ENCODE measurements around the gene FYN. TPM values are rescaled to one million over a fixed set of nuclear protein-coding genes. Genes with fewer than 3 reads are reported as not detected.

Gene FYN
- polyA plus RNA-seq, 1 donor (not counting 4 experiments of a cell fraction or from before 2014, with no cell fraction given), result 24.7 TPM

DNA sequence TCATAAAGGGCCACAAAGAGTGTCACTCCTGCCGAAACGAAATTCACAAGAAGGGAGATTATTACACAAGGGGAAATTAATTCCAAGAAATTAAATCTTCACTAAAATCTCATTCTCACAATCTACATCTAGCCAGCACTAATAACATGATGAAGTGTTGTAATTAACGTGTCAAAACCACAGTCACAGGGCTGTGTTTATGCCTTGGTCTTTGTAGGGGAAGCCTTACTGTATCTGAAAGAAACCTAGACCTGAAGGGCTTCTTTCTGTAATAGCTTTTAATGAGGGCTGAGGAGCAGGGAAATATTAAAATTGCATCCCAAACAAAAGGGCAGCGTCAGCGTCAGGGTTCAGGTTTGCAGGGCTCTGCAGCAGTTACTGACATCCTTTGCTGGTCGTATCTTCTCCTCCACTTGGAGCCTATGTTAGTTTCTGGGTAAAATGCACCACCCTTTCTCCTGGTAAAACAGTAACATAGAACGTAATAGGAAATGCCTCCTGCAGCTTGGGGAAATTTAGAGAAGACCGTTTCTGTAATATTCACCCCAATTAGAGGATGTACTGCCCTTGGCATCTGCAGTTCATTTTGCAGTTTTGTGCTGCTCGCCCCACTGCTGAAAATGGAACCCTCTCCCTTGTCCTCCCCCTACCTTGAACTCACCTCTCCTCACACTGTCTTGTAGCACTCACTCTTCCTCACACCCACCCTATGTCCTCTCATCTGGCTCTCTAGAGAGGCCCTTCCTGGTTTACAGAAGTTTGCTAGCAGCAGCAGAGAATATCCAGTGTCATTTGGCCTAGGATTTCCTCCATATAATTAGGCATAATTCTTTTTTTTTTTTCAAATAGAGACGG is 158.6 kb downstream of the FYN start:
- no peaks in the 10 kb centered on the region for H3K79me2 ChIP-seq (ENCODE audit: control insufficient read depth, insufficient read depth, low read length)
- H3K4me3 ChIP-seq (ENCODE audit: control insufficient read depth in 2 of 3, extremely low read depth in 1 of 3, insufficient read depth in 2 of 3, low read depth in 1 of 3, low read length in 3 of 3), result no peak overlapping the region
- TF ChIP-seq CTCF (optimal IDR thresholded peaks at IDR 0.05 in 1 of 3, IDR thresholded peaks at IDR 0.05 in 1 of 3, conservative IDR thresholded peaks at IDR 0.05 in 1 of 3; ENCODE audit: extremely low read depth in 1 of 3, insufficient read depth in 2 of 3, low read length in 3 of 3), result no peak
- TF ChIP-seq EZH2 (IDR thresholded peaks at IDR 0.05; ENCODE audit: low read length), result no peak
- FAIRE-seq (no peak), DNase-seq (ENCODE audit: low read depth, low spot score) (no peak)
- H3K9me3 ChIP-seq (ENCODE audit: control insufficient read depth, low read depth, low read length), result no peaks in the 10 kb centered on the region
- H3K36me3 ChIP-seq (ENCODE audit: control insufficient read depth in 2 of 2, extremely low read depth in 1 of 2, insufficient read depth in 2 of 2, low read length in 2 of 2), result peaks cover 0 to 19% of the 10 kb centered on the region in 2 experiments
- H3K4me1 ChIP-seq (ENCODE audit: control insufficient read depth, extremely low read depth, insufficient read depth, low read length), result peaks cover 5% of the 10 kb centered on the region
- no peak overlapping the region for H3K9ac ChIP-seq (ENCODE audit: control insufficient read depth, extremely low read depth, insufficient read depth, low read length)
- no peaks in the 10 kb centered on the region for H3K9me1 ChIP-seq (ENCODE audit: control insufficient read depth, extremely low read depth, insufficient read depth, low read length)
- H2AFZ ChIP-seq (ENCODE audit: control insufficient read depth, low read length), result no peak overlapping the region
- H4K20me1 ChIP-seq (ENCODE audit: control insufficient read depth, extremely low read depth, insufficient read depth, low read length), result no peaks in the 10 kb centered on the region
- H3K27ac ChIP-seq (ENCODE audit: control insufficient read depth, insufficient read depth, low read length), result no peak overlapping the region
- dilution Hi-C loops (cut with MboI; ENCODE audit: extremely low pct_ligation_motif_present, low sequenced_read_pairs), result loop anchor here (25.0 kb wide), 1 partner anchor 248 kb away; no protein-coding TSS in a partner anchor
- no peaks in the 10 kb centered on the region for H3K27me3 ChIP-seq (ENCODE audit: control insufficient read depth, extremely low read depth, insufficient read depth, low read length)
- no peak overlapping the region for H3K4me2 ChIP-seq (ENCODE audit: control insufficient read depth, extremely low read depth, insufficient read depth, low read depth, low read length)

- Histone ChIP-seq H4K20me1 (ENCODE audit: control insufficient read depth, extremely low read depth, insufficient read depth, low read length) (no peaks in the 10 kb centered on the region), H3K27me3 (ENCODE audit: control insufficient read depth, extremely low read depth, insufficient read depth, low read length) (no peaks in the 10 kb centered on the region), H3K9me3 (ENCODE audit: control insufficient read depth, low read depth, low read length) (no peaks in the 10 kb centered on the region), H3K9me1 (ENCODE audit: control insufficient read depth, extremely low read depth, insufficient read depth, low read length) (no peaks in the 10 kb centered on the region), H3K4me3 (ENCODE audit: control insufficient read depth in 2 of 3, extremely low read depth in 1 of 3, insufficient read depth in 2 of 3, low read depth in 1 of 3, low read length in 3 of 3) (no peak overlapping the region), H3K4me2 (ENCODE audit: control insufficient read depth, extremely low read depth, insufficient read depth, low read depth, low read length) (no peak overlapping the region), H3K4me1 (ENCODE audit: control insufficient read depth, extremely low read depth, insufficient read depth, low read length) (peaks cover 5% of the 10 kb centered on the region), H3K79me2 (ENCODE audit: control insufficient read depth, insufficient read depth, low read length) (no peaks in the 10 kb centered on the region), H3K27ac (ENCODE audit: control insufficient read depth, insufficient read depth, low read length) (no peak overlapping the region), H2AFZ (ENCODE audit: control insufficient read depth, low read length) (no peak overlapping the region), H3K36me3 (ENCODE audit: control insufficient read depth in 2 of 2, extremely low read depth in 1 of 2, insufficient read depth in 2 of 2, low read length in 2 of 2) (peaks cover 0 to 19% of the 10 kb centered on the region in 2 experiments), H3K9ac (ENCODE audit: control insufficient read depth, extremely low read depth, insufficient read depth, low read length) (no peak overlapping the region)
- DNase-seq (ENCODE audit: low read depth, low spot score) (no peak), FAIRE-seq (no peak)
- TF ChIP-seq EZH2 (IDR thresholded peaks at IDR 0.05; ENCODE audit: low read length) (no peak), CTCF (optimal IDR thresholded peaks at IDR 0.05 in 1 of 3, IDR thresholded peaks at IDR 0.05 in 1 of 3, conservative IDR thresholded peaks at IDR 0.05 in 1 of 3; ENCODE audit: extremely low read depth in 1 of 3, insufficient read depth in 2 of 3, low read length in 3 of 3) (no peak)
- dilution Hi-C loops (cut with MboI; ENCODE audit: extremely low pct_ligation_motif_present, low sequenced_read_pairs), result loop anchor here (25.0 kb wide), 1 partner anchor 248 kb away; no protein-coding TSS in a partner anchor
Observed at GRCh38 chr6:111713811-111714210, 159.4 kb downstream of the FYN start.
